Measurements from ENCODE around the gene CDC42BPG.

DNA sequence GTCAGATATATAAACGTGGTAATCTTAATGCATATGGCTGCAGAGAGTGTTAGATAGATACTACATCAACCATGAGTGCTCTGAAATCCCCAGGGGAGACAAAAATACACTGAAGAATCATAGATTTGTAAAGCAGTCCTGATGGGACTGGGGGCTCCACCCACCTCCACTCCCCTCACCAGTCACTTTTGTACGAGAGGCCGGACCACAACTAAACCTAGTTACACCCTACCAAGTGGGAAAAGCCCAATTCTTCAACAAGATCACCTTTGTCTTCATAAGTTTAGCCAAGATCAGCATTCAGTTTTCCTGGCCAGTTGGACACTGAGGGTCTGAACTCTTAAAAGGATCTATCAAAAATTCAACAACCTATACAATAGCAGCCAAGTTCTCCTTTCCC, 67.6 kb downstream of the CDC42BPG start:
- TF ChIP-seq SPI1 (IDR thresholded peaks at IDR 0.05; ENCODE audit: borderline replicate concordance, insufficient read depth, low read depth, low read length) (no peak), SP1 (IDR thresholded peaks at IDR 0.05; ENCODE audit: low read depth, low read length) (no peak), SIX5 (IDR thresholded peaks at IDR 0.05; ENCODE audit: low read depth, low read length, severe bottlenecking) (no peak), CREB1 (IDR thresholded peaks at IDR 0.05; ENCODE audit: low read depth) (no peak), RCOR1 (conservative IDR thresholded peaks at IDR 0.05; ENCODE audit: low read depth, low read length) (no peak), SMAD5 (IDR thresholded peaks at IDR 0.05; ENCODE audit: low read depth) (no peak), CBX5 (IDR thresholded peaks at IDR 0.05; ENCODE audit: low read depth) (no peak), POLR2A (IDR thresholded peaks at IDR 0.05; ENCODE audit: low read depth, low read length) (no peak)
- TF ChIP-seq, protein P1, sequence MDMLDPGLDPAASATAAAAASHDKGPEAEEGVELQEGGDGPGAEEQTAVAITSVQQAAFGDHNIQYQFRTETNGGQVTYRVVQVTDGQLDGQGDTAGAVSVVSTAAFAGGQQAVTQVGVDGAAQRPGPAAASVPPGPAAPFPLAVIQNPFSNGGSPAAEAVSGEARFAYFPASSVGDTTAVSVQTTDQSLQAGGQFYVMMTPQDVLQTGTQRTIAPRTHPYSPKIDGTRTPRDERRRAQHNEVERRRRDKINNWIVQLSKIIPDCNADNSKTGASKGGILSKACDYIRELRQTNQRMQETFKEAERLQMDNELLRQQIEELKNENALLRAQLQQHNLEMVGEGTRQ (IDR thresholded peaks at IDR 0.05; ENCODE audit: borderline replicate concordance, low read depth, low read length): no peak
- TF ChIP-seq, protein P2, sequence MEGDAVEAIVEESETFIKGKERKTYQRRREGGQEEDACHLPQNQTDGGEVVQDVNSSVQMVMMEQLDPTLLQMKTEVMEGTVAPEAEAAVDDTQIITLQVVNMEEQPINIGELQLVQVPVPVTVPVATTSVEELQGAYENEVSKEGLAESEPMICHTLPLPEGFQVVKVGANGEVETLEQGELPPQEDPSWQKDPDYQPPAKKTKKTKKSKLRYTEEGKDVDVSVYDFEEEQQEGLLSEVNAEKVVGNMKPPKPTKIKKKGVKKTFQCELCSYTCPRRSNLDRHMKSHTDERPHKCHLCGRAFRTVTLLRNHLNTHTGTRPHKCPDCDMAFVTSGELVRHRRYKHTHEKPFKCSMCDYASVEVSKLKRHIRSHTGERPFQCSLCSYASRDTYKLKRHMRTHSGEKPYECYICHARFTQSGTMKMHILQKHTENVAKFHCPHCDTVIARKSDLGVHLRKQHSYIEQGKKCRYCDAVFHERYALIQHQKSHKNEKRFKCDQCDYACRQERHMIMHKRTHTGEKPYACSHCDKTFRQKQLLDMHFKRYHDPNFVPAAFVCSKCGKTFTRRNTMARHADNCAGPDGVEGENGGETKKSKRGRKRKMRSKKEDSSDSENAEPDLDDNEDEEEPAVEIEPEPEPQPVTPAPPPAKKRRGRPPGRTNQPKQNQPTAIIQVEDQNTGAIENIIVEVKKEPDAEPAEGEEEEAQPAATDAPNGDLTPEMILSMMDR (IDR thresholded peaks at IDR 0.05 in 2 of 3, conservative IDR thresholded peaks at IDR 0.05 in 1 of 3; ENCODE audit: control insufficient read depth in 2 of 3, extremely low read depth in 1 of 3, insufficient read depth in 1 of 3, low read depth in 3 of 3, low read length in 3 of 3): no peak
- TF ChIP-seq, protein P3, sequence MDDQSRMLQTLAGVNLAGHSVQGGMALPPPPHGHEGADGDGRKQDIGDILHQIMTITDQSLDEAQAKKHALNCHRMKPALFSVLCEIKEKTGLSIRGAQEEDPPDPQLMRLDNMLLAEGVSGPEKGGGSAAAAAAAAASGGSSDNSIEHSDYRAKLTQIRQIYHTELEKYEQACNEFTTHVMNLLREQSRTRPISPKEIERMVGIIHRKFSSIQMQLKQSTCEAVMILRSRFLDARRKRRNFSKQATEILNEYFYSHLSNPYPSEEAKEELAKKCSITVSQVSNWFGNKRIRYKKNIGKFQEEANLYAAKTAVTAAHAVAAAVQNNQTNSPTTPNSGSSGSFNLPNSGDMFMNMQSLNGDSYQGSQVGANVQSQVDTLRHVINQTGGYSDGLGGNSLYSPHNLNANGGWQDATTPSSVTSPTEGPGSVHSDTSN (IDR thresholded peaks at IDR 0.05; ENCODE audit: insufficient replicate concordance, low read depth, low read length): no peak
